GM21360 (cell line): ENCODE data around the gene IRAK1BP1.
"Not testable (repeated sequence)": the region's sequence is repeated elsewhere in the genome, so short reads cannot be mapped to it uniquely, and the experiment has no call there.

Experiments used
- ATAC-seq: cut with Tn5 transposase; IDR thresholded peaks from one replicate; pipeline ENCODE4 v1.9.1; 2021; ENCODE audit warnings: mild to moderate bottlenecking, moderate library complexity; ENCODE audit not compliant: unreplicated experiment

The IRAK1BP1 gene

DNA sequence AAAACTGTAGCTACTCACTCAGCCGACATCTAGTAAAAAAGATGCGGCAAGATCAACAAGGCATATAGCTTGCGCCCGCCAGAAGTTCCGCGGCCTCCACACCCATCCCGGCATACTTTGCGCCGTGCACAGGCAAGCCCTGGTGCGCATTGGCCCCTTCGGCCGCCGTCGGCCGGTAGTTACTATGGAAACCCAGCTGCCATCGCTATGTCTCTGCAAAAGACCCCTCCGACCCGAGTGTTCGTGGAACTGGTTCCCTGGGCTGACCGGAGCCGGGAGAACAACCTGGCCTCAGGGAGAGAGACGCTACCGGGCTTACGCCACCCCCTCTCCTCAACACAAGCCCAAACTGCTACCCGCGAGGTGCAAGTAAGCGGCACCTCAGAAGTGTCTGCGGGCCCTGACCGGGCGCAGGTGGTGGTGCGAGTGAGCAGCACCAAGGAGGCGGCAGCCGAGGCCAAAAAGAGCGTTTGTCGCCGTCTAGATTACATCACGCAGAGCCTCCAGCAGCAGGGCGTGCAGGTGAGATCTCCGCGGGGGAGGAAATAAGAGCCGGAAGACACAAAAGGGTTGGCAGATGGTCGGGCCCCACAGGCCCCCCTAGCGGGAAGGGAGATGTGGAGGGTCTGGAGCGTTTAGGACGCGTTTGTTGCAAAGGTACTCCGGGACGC, at the start of gene IRAK1BP1:
Gene IRAK1BP1 (plus strand): TSS at position 182 of the 671 bp plus-strand sequence. CDS start 26 bp downstream, at position 208.
- ATAC-seq, result peak; percentile 97

DNA sequence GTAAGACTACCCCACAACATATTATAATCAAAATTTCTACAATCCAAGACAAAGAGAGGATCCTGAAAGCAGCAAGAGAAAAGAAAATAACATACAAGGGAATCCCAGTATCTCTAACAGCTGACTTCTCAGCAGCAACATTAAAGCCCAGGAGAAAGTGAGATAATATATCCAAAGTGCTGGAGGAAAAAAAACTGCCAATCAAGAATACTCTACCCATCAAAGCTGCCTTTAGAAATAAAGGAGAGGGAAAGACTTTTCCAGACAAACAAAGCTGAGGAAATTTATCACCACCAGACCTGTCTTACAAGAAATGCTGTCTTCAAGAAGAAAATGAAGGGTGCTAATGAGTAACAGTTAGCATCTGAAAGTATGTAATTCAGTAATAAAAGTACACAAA, 43.3 kb upstream of the IRAK1BP1 start:
- ATAC-seq, result no peak

DNA sequence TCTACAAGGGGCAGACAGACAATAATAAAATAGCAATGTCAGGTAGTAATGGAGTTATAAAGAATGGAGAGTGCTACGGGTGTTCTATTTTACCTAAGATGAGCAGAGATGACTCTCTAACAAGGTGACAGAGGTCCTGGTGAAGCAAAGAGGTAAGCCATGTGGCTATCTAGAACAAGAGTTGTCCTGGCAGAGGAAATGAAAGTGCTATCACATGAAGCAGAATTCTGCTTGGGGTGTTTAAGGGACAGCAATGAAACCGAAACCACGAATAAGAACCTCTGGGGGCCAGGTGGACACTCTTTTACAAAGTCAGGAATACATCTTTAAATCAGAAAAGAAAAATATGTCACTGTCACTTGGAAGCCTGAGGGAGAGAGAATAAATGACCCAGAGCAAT, 37.9 kb upstream of the IRAK1BP1 start:
- no peak for ATAC-seq

- ATAC-seq, result no peak
These were observed 36.5 kb upstream of the IRAK1BP1 start for GRCh38 chr6:78830805-78831204.

DNA sequence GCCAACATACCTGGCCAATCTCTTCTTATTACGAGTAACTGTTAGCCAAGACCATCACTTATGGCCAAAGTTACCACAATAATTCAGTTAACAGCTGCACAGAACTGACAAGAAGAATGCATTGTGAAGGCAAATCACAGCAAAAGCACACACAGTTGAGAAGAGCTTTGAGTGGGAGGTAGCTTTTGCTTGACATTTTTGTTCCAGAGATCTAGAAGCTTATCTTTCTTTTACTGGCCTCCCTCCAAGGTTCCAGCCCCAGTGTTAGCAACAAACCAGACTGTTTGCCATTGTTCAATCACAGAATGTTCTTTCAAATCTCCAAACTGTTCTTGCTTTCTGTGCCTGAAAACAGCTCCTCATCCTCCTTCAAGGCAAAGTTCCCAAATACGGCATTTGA, 35.9 kb upstream of the IRAK1BP1 start:
- no peak for ATAC-seq

GRCh38 chr6:78832091-78832808, 35.1 kb upstream of the IRAK1BP1 start:
- ATAC-seq, result no peak

DNA sequence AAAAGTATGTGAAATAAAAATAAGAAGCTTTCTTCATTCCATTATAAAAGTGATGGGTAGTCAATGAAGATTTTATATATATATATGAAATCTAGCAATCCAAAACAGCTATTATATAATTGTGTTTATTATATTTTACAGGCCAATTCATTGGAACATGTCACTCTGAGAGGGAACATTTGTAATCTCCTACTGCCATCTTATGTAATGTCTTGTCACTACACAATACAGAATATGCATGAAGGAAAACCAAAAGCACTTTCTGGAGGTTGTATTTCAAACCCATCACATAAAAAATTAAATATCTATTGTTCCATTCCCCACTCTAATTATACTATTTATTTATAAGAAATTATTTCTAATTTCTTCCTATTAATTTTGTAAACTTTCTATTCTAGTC, 31.5 kb upstream of the IRAK1BP1 start:
- no peak for ATAC-seq

DNA sequence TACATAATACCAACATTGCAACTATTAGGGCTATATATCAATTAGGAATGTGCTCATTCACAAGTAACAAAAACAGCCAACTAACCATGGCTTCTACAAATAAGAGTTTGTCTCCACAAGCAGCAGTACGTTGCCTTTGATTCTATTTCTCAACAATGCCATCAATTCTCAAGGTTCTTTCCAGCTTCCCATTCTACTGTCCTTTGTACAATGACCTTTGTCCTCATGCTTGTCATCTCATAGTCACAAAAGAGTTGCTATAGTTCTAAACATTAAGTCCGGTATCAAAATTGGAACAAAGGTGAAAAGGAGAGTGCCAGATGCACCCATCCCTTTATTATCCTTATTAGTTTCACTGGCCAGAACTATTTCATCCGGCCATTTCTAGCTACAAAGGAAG, 30.8 kb upstream of the IRAK1BP1 start:
- no peak for ATAC-seq

GRCh38 chr6:78841111-78841510, 26.2 kb upstream of the IRAK1BP1 start:
- no peak for ATAC-seq

- ATAC-seq, result no peak
These were observed 24.4 kb upstream of the IRAK1BP1 start for GRCh38 chr6:78842953-78843352.

- ATAC-seq, result no peak
These were observed 22.5 kb upstream of the IRAK1BP1 start for GRCh38 chr6:78844899-78845298.

DNA sequence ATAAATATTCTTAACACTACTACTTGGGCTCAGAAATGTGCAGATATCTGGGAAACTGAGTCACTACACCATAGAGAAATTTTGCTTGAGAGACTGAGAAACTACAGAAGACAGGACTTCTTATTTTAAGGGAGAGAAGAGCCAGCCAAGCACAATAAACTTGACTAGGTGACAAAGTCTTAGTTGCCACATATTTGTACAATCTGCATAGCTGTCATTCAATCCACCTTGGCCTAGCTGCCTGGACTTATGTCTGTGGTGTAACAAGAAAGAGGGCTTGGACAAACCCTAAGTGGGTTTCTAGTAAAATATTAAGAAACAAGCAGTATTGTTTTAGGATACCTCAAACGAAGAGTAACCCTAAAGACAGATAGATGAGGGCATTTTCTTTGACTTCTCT, 21.8 kb upstream of the IRAK1BP1 start:
- no peak for ATAC-seq

- ATAC-seq, result no peak
These were observed 16.7 kb upstream of the IRAK1BP1 start for GRCh38 chr6:78850621-78851020.

DNA sequence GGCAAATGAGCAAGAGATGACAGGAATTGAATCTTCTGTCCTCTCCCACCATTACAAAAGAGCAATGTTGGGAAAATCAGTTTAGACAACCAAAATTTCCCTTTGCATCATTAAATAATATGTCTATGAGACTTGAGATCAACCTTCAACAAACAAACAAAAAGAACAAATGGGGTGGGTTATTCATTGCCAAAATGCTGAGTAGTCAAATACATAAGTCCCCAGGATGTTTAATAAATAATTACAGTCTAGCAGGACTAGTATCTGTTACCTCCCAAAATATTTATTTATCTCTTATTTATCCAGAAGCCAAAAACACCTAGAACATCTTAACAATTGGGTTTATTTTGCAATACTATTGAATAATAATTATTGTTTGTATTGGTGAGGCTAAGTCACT, 16.2 kb upstream of the IRAK1BP1 start:
- no peak for ATAC-seq

DNA sequence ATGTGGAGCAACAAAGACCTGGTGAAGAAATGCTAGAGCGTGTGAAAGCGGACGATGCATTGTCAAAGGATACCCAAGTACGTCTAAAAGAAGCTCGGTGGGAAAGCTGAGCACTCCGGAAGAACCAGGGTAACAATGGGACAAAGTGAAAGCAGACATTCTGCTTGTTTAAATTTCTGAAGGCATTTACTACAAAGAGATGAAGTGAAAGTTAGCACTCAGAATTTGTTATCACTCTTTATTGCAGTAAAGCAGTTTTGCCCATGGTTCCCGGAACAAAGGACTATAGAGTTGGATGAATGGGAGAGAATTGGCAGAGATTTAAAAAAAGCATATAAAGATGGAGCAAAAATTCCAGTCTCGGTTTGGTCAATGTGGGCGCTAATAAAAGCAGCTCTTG, 12.8 kb upstream of the IRAK1BP1 start:
- no peak for ATAC-seq

DNA sequence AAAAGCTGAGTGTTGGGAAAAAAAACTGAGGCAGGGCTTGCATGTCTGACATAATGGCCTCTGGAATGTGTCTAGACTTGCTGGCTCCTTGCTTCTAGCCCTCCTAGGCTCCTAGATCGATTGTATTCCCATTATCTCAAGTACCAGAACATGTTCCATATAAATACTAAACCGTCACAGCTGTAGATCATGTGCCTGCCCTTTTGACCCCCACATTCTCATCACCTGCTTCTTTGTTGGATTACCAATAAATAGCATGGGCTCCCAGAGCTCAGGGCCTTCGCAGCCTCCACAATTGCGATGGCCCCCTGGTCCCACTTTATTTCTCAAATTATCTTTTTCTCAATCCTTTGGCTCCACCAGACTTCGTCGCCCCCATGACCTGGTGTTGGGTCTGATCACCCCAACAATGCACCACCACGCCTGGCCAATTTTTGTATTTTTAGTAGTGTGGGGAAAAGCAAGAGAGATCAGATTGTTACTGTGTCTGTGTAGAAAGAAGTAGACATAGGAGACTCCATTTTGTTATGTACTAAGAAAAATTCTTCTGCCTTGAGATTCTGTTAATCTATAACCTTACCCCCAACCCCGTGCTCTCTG, 8.9 kb upstream of the IRAK1BP1 start:
- not testable (repeated sequence) for ATAC-seq

DNA sequence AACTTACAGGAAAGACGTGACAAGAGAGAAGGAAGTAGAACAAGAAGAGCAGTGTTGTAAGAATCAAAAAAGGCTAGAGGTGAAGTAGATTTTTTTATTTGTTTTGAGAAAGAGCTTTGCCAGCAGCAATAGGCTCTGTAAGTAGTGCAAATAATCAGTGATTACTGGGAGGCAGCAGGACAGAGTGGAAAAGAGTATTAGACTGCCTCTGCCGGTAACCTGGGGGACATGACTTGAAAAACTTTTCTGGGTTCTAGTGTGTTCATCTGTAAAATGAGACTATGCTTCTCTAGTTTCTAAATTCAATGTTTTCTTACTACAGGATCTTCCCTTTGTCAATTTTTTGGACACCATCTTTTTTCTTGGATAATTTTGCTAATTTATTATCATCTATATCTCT, 5.8 kb upstream of the IRAK1BP1 start:
- no peak for ATAC-seq

GRCh38 chr6:78863576-78863975, 3.8 kb upstream of the IRAK1BP1 start:
- ATAC-seq, result no peak

DNA sequence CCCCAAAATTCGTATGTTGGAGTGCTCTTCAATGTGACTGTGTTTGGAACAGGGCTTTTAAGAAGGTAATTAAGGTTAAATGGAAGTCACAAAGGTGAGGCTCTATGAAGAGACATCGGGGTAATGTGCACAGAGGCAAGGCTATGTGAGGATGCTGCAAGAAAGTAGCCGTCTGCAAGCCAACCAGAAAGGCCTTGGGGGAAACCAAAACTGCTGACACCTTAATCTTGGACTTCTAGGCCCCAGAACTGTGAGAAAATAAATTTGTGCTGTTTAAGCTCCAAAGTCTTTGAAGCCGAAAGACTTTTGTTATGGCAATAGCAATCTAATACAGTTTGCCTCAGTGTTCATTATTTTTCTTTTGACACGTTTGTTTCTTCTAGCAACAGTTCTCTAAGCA, 2.4 kb upstream of the IRAK1BP1 start:
- ATAC-seq, result no peak

- ATAC-seq, result peak; percentile 32
These were observed 356 bp upstream of the IRAK1BP1 start for GRCh38 chr6:78867020-78867369.

- no peak for ATAC-seq
These were observed 765 bp downstream of the IRAK1BP1 start for GRCh38 chr6:78868116-78868515.

DNA sequence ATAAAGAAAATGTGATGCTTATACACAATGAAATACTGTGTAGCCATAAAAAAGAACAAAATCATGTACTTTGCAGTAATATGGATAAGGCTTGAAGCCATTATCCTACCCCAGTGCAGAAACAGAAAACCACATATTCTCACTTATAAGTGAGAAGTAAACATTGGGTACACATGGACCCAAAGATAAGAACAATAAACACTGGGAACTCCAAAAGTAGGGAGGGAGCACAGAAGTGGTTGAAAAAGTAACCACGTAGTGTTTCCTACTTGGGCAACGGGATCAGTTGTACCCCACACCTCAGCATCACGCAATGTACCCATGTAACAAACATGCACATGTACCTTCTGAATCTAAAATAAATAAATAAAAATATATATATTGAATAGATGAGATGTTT, 8.2 kb downstream of the IRAK1BP1 start:
- no peak for ATAC-seq
